GM18499 (cell line): ENCODE data around the gene HHAT.
"Not testable (repeated sequence)": the region's sequence is repeated elsewhere in the genome, so short reads cannot be mapped to it uniquely, and the experiment has no call there.

Experiments
- ATAC-seq: cut with Tn5 transposase; IDR thresholded peaks from one replicate; pipeline ENCODE4 v1.9.1; 2021; ENCODE audit warnings: moderate number of reproducible peaks; ENCODE audit not compliant: insufficient read depth, unreplicated experiment

The HHAT gene

DNA sequence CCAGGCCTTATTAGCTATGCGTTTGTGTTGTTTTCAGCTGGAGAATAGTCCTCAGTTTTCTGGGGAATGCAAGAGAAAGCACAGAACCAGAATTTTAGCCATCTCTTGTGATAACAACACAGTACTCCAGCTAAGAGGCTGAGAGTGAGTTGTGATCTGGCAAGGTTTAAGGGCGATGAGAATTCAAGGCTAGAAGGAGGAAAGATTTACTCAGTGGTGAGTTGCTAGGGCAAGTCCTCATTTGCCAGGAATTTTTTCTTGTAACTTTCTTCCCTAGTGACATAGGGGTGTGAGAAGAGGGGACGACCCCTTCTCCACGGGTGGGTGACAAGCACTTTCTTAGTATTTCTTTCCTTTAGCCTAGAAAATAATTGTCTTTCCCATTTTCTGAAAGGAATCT lies 53.2 kb downstream of the HHAT start:
- no peak for ATAC-seq

DNA sequence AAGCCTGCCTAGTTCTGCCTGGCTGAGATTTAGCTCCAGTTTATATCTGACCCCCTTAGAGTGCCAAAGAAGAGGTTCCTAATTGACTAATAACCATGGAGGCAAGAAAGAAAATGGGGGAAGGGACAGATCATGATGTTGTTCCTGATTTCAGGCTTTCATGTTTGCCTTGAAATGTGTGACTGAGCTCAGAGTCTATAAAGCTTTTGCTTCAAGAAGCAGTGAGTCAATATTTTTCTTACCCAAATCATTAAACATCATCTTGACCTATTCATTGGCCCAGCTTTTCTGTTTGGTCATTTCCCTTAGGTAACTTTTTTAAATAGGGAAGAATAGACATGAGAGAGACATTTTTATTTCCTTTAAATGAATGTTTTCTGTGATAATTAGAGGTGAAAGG lies 55.9 kb downstream of the HHAT start:
- no peak for ATAC-seq

DNA sequence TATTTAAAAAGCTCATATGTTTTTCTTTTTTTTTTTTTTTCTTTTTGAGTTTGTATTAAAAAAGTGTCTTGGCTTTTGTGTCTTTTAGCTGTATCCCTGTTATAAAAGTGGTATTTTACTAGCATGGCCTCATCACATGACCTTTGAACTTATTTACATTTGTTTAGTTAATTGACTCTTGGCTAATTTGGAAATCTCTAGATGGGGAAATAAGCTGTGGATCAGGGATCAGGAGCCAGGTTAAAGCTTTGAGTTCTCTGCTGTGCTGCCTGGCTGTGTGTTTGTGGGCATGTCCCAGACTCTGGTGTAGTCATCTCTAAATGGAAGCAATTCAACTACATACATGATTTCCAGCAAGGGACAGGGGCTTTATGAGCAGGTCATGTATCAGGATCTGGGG lies 56.5 kb downstream of the HHAT start:
- ATAC-seq, result no peak

DNA sequence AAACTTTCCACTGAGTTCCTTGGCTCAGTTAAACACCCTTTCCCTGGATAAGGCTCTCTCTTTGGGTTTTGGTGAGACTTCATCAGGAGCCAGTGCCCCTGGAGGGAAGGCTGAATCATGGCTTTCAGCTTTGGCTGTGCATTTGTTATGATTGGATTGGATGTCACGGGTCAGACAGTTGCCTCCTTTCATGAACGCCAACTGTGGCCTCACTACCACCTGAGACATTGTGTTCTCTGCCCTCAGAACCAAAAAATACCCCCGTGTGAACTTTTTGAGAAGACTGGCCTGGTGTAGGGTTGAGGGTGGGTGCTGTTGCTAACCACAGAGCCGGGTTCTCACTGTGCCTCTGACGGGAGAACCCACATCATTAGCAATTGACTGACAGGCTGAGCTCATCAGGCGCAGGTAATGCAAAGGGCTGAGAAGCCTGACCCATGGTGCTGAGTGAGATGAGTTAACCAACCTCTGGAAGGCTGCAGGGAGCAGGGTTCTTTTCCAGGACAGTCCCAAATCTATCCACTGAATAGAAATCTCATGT lies 65.6 kb downstream of the HHAT start:
- no peak for ATAC-seq

DNA sequence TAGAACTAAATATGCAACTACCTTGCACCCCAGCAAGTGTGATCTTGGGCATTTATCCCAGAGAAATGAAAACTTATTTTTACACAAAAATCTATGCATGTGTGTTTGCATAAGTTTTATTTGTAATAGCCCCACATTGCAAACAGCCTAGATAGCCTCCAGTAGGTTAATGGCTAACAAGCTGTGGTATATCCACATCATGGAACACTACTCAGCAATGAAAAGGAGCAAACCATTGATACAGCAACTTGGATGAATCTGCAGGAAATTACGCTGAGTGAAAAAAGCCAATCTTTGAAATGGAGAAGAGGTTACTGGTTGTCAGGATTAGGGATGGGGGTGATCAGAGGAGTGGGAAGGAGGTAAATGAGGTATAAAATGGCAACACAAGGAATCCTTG lies 67.8 kb downstream of the HHAT start:
- no peak for ATAC-seq

DNA sequence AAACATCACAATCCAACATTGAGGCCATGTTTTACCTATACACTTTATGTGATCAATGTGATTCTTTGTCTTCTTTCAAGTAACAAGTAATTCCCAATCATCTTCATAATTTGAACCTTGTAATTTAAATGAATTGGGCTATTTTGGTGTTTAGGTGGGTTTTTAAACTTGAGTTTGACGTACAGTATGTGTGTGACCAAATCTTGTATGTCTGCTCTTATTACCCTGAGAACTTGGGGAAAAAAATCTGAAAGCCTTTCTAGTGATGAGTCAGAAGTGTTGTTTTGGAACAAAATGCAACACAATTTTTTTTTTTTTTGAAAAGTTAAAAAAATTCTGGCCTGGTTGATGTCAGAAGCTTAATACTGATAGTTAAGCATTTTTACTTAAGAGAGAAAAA lies 68.5 kb downstream of the HHAT start:
- ATAC-seq, result no peak

DNA sequence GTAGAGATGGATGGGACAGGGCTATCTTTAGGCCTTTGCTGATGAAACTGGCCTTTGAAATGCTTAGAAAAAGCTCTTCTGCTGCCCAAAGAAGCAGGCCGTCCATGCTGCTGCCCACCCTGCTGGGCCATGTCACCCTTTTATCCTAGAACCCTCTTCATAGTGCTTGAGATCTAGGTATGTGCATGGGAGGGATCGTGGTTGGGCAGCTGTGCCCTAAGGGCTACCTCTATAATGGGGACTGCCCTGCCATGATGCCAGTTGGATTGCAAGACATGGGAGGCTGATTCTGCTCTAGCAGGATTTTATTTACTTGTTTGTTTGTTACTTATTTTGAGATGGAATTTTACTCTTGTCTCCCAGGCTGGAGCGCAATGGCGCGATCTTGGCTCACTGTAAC lies 69.0 kb downstream of the HHAT start:
- ATAC-seq, result no peak

DNA sequence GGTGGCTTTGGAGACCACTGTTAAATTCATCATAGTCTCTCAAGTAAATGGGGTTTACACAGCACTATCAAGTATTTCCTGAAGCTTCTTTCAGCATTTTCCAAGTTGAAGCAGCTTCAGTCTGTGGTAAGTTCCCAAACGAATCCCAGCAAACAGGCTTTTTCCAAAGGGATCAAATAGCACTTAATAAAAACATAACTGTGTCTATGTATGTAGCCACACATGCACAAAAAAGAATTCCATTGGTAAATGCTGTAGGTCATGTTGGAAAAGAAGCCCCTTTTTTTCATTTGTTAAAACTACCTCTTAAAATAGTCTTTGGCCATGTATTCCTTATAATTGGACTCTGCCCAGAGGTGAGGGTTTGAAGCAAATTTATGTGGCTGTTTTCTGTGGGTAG lies 69.8 kb downstream of the HHAT start:
- ATAC-seq, result no peak

DNA sequence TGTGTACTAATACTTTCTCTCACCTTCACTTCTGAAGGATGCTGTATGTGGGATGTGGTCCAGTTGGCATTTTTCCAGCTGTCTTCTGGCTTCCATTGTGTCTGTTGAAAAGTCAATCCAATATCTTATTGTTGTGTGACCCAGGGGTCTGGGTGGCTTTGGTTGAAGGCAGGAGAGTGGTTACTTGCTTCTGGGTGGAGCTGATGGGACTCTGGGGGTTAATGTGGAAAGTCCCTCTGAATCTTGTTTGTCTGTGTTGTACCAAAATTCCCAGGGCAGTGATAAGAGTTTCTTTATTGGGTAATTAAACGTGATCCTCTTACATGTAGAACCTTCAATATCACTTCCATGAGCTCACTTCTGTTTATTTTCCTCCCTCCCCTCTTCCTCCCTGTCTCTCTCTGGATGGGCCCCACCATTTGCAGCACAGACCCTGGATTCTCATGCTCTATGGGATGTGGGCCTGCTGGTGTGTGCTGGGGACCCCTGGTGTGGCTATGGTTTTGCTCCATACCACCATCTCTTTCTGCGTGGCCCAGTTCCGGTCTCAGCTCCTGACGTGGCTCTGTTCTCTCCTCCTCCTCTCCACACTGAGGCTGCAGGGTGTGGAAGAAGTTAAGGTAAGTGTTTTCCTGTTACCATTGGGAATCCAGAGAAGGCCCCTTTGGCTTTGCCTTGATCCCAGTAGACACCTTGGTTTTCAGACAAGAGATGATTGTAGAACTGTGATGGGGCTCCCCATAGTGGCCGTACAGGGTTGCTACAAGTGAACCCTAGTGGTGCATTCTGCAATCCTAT lies 71.5 kb downstream of the HHAT start:
- ATAC-seq, result peak; percentile 67

DNA sequence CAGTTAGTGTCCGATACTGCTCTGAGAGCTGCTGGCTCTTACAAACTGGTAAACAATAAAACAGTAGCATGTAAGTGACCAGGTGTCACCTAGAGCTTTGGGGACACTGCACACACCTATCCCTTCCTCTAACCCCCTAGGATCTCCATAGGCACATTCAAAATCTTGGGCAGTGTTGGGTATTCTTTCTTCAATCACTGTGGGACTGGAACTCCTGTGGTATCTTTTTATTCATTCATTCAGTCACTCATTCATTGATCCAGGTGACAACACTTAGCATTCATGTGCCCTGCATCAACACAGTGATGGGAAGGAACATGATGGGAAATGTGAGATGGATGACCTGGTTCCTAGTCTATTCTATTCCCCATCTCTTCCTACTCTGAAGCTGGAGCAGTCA lies 73.9 kb downstream of the HHAT start:
- ATAC-seq, result no peak

DNA sequence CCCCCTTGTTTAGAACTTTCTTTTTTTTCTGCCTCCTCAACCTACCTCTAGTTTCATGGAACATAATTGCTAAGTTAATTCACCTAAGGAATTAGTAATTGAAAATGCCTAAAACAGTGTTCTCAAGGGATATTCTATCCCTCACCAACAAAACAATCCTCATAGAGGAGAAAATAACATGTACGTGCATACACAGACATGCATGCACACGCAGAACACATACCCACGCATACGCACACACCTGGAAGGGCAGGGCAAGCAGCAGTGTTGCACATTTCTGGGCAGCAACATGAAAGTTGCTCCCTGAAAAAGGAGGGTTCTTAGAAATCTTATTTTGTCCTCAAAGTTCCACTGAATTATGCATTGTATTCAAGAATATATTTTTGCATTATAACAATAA lies 76.6 kb downstream of the HHAT start:
- no peak for ATAC-seq

DNA sequence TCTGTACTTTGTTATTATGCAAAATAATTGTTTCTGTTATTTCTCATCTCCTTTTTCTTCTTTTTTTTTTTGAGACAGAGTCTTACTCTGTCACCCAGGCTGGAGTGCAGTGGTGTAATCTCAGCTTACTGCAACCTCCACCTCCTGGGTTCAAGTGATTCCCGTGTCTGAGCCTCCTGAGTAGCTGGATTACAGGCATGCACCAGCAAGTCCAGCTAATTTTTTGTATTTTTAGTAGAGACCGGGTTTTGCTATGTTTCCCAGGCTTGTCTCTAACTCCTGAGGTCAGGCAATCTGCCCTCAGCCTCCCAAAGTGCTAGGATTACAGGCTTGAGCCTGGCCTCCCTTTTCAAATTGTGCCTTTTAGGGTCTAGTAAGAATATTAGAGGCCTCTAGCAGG lies 77.6 kb downstream of the HHAT start:
- not testable (repeated sequence) for ATAC-seq

DNA sequence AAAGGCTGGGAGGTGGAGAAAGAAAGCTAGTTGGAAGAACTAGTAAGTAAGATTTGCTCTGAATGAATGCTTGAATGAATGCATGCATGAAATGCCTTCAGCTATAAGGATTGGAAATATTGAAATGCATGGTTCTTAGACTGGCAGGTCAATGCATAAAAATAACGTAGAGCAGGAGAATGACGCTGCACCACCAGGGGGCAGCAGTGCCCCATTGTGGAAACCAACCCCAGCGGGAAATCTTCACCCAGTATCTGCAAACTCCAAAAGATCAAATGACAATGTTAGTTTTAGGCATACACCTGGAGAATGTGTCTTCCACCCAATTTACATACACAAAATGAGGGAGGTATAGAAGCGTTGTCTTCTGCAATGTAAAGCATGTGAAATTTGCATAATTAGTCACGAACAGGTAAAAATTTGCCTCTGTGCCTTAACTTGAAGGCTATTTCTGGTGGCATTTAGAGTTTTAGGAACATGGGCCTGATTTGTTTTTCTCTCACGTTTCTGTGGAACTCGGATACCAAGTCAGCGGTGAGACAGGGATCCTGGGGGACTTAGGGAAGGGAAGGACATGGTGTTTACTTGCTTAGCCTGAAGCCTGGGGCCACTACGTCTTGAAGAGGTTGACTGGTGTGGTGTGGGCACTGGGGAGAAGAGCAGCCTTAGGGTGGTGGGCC lies 78.6 kb downstream of the HHAT start:
- peak; percentile 71 for ATAC-seq

DNA sequence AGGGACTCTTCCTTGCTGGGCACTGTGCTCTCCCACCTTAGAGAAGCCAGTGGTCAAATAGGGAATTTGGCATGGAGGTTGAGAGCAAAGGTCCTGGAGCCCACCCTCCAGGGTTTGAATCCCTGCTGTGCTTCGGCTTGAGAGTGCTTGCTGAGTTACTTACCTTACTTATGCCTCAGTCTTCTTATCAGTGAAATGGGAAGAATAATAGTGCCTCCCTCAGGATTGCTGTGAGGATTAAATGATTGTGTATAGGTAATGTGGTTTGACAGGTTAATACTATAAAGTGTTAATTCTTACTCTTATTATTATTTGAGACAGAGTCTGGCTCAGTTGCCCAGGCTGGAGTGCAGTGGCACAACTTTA lies 79.2 kb downstream of the HHAT start:
- ATAC-seq, result no peak

DNA sequence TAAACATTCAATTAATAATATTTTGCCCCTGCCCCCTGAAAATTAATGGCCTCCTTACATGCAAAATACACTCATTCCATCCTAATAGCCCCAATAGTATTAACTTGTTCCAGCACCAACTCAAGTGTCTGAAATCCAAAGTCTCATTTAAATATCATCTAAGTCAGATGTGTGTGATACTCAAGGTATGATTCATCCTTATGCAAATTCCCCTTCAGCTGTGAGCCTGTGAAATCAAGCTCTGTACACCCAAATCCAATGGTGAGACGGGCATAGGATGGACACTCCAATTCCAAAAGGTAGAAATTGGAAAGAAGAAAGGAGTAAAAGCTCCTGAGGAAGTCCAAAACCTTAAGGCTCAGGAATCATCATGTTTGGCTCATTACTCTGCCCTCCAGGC lies 83.5 kb downstream of the HHAT start:
- ATAC-seq, result no peak

DNA sequence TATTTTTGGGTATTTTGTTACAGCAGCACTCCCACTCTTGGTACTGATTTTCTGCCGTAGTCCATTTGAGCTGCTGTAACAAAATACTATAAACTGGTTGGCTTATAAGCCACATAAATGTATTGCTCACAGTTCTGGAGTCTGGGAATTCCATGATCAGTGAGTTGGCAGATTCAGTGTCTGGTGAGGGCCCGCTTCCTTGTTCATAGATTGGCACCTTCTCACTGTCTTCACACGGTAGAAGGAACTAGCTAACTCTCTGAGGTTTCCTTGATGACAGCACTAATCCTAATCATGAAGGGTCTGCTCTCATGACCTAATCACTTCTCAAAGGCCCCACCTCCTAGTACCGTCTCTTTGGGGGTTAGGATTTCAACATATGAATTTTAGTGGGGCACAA lies 85.2 kb downstream of the HHAT start:
- ATAC-seq, result no peak

DNA sequence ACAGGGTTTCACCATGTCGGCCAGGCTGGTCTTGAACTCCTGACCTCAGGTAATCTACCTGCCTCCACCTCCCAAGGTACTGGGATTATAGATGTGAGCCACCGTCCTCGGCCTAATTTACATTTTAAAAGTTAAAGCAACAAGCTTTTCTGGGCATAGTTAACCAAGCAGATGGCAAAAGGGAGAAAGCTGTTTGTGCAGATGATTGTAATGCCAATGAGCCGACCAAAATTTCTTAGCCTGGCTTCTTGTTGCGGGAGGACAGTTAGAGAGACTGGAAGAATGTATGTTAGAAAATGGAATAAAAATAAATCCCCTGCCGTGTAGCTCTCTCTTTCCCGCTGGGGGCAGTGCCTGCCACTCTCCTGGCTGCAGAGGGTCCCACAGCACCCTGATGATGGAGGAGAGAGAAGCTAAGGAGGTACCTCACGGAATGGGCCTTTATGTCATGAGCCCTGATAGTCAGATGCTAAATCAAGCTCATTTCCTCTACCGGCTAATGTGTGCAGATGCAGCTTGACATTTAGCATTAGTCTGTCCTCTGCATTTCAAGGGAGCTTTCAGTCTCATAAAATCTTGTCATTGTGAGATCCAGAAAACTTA lies 87.2 kb downstream of the HHAT start:
- ATAC-seq, result no peak

DNA sequence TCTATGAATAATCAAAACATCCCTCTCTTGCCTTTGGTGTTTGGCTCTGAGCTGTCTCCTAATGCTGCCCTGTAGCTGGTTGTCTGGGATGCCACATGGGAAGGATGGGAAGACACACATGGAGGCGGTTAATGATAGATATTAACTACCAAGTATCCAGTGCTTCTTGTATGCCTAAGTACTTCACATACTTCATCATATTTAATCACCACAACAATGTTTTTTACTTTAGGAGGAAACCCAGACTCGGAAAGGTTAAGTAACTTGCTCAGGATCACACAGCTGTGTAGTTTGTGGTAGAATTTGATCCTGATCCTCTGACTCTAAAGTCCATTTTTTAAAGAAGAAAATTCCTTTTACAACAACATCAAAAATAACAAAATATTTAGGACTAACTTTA lies 88.0 kb downstream of the HHAT start:
- ATAC-seq, result no peak

DNA sequence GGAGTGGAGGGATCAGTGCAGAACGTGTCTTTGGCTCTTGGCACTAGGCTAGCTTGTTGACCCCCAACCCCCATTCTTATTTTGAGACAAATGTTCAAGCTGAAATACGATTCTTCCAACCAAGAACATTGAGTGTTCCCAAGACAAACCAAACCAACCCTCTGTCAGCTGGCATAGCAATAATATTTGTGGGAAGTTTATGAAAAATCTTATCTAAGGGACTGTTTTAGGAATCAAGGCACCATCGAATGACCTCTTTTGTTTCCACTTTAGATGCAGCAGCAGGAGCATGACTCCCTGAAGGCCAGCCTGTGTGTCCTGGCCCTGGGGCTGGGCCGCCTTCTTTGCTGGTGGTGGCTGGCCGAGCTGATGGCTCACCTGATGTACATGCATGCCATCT lies 89.2 kb downstream of the HHAT start:
- no peak for ATAC-seq

DNA sequence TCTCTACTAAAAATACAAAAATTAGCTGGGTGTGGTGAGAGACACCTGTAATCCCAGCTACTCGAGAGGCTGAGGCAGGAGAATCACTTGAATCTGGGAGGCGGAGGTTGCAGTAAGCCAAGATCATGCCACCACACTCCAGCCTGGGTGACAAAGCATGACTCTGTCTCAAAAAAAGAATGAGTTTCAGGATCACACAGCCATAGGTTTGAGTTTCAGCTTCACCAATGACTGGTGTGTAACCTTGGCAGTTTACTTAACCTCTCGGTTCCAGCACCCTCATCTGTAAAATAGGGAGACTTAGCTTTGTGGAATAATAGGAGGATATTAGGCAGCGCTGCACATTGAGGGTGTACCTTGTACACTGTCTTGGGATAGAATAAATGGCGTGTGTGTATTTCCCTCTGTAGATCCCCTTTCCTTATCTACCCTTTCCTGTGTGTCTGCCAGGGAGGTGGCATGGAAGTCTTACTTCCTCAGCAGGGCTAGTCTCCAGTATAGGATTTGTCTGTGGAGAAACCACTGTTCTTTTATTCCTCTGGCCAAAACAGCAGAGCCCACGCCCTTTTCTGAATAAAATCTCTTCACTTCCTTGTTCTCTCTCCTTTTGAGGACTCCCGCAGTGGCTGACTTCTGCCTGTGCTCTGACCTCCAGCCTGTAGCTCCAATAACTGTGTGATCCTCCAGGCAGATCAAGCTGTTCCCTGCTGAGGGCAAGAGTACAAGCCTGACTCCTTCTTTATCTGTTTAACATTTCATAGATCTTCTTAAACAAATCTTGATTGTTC lies 90.4 kb downstream of the HHAT start:
- ATAC-seq, result no peak

DNA sequence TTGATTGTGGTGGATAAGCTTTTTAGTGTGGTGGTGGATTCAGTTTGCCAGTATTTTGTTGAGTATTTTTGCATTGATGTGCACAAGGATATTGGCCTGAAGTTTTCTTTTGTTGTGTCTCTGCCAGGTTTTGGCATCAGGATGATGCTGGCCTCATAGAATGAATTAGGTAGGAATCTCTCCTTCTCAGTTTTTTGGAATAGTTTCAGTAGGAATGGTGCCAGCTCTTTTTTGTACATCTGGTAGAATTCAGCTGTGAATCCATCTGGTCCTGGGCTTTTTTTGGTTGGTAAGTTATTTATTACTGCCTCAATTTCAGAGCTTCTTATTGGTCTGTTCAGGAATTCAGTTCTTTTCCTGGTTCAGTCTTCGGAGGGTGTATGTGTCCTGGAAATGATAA lies 98.0 kb downstream of the HHAT start:
- ATAC-seq, result not testable (repeated sequence)
